ENCODE data around the gene WDR6. TPM values are rescaled to one million over a fixed set of nuclear protein-coding genes. Genes with fewer than 3 reads are reported as not detected.

The WDR6 gene
- polyA plus RNA-seq, 1 donor from 2014 or later, result 81.4 TPM

GRCh38 chr3:48983096-48983495 lies 24.1 kb upstream of the WDR6 start:
- H3K9me3 Mint-ChIP-seq, result no peaks in the 10 kb centered on the region
- H3K27me3 Mint-ChIP-seq, result no peaks in the 10 kb centered on the region
- peaks cover 3 to 5% (median 4%) of the 10 kb centered on the region in 3 donors for H3K4me1 Mint-ChIP-seq
- H3K4me3 Mint-ChIP-seq, result no peak overlapping the region
- H3K36me3 Mint-ChIP-seq, result peaks cover 1% of the 10 kb centered on the region
- peak overlapping the region in 2 of 3 donors; percentile 15 to 46 for H3K27ac Mint-ChIP-seq

GRCh38 chr3:48984663-48985062 lies 22.5 kb upstream of the WDR6 start:
- Mint-ChIP-seq H3K27ac (no peak overlapping the region), H3K36me3 (peaks cover 1% of the 10 kb centered on the region), H3K9me3 (no peaks in the 10 kb centered on the region), H3K27me3 (no peaks in the 10 kb centered on the region), H3K4me1 (peaks cover 10 to 14% (median 12%) of the 10 kb centered on the region in 3 donors), H3K4me3 (no peak overlapping the region)

GRCh38 chr3:48985831-48986376 lies 21.3 kb upstream of the WDR6 start:
- Mint-ChIP-seq H3K27me3 (no peaks in the 10 kb centered on the region), H3K36me3 (peaks cover 1% of the 10 kb centered on the region), H3K4me1 (peaks cover 11 to 19% (median 13%) of the 10 kb centered on the region in 3 donors), H3K9me3 (no peaks in the 10 kb centered on the region), H3K4me3 (peak overlapping the region in 1 of 4 donors; percentile 6), H3K27ac (no peak overlapping the region)

GRCh38 chr3:48989126-48989795 lies 17.9 kb upstream of the WDR6 start:
- peak overlapping the region; percentile 67 to 89 (median 75) for H3K27ac Mint-ChIP-seq
- peaks cover 21 to 30% (median 30%) of the 10 kb centered on the region in 3 donors for H3K4me1 Mint-ChIP-seq
- no peaks in the 10 kb centered on the region for H3K9me3 Mint-ChIP-seq
- H3K36me3 Mint-ChIP-seq, result peaks cover 3% of the 10 kb centered on the region
- no peaks in the 10 kb centered on the region for H3K27me3 Mint-ChIP-seq
- peak overlapping the region; percentile 89 to 99 (median 96) for H3K4me3 Mint-ChIP-seq

- Mint-ChIP-seq H3K4me1 (peaks cover 21 to 30% (median 30%) of the 10 kb centered on the region in 3 donors), H3K27me3 (no peaks in the 10 kb centered on the region)
Measured at GRCh38 chr3:48989796-48990635, 17.2 kb upstream of the WDR6 start, which contains the start of gene P4HTM. TSS of gene P4HTM (plus strand) at chr3:48990241. CDS start at chr3:48990257, 16 bp downstream.

GRCh38 chr3:48990636-48991469 lies 16.3 kb upstream of the WDR6 start:
- Mint-ChIP-seq H3K27ac (peak overlapping the region; percentile 67 to 92 (median 91)), H3K4me1 (peaks cover 21 to 30% (median 30%) of the 10 kb centered on the region in 3 donors), H3K4me3 (peak overlapping the region; percentile 90 to 99 (median 96)), H3K36me3 (peaks cover 3% of the 10 kb centered on the region), H3K9me3 (no peaks in the 10 kb centered on the region), H3K27me3 (no peaks in the 10 kb centered on the region)

More at GRCh38 chr3:48989796-48990635, 17.2 kb upstream of the WDR6 start, which contains the start of gene P4HTM:
- peak within 1 kb of the TSS; percentile 67 to 92 (median 91) for H3K27ac Mint-ChIP-seq
- no peaks in the 10 kb centered on the region for H3K9me3 Mint-ChIP-seq
- peak within 1 kb of the TSS; percentile 90 to 99 (median 96) for H3K4me3 Mint-ChIP-seq
- H3K36me3 Mint-ChIP-seq, result peaks cover 3% of the 10 kb centered on the region

- H3K27ac Mint-ChIP-seq, result peak overlapping the region; percentile 50 to 91 (median 81)
- no peaks in the 10 kb centered on the region for H3K27me3 Mint-ChIP-seq
- no peaks in the 10 kb centered on the region for H3K9me3 Mint-ChIP-seq
- H3K4me1 Mint-ChIP-seq, result peaks cover 21 to 30% (median 30%) of the 10 kb centered on the region in 3 donors
- H3K36me3 Mint-ChIP-seq, result peaks cover 3% of the 10 kb centered on the region
- H3K4me3 Mint-ChIP-seq, result peak overlapping the region; percentile 31 to 99 (median 64)
Measured at GRCh38 chr3:48991851-48992545, 15.2 kb upstream of the WDR6 start.

- Mint-ChIP-seq H3K4me1 (peaks cover 18 to 26% (median 24%) of the 10 kb centered on the region in 3 donors), H3K27me3 (no peaks in the 10 kb centered on the region), H3K27ac (peak overlapping the region in 2 of 3 donors; percentile 52 to 71), H3K9me3 (no peaks in the 10 kb centered on the region), H3K4me3 (peak overlapping the region in 1 of 4 donors; percentile 16), H3K36me3 (peaks cover 2% of the 10 kb centered on the region)
Measured at GRCh38 chr3:48993834-48994233, 13.4 kb upstream of the WDR6 start.

- H3K27ac Mint-ChIP-seq, result no peak overlapping the region
- no peak overlapping the region for H3K4me3 Mint-ChIP-seq
- H3K27me3 Mint-ChIP-seq, result no peaks in the 10 kb centered on the region
- H3K9me3 Mint-ChIP-seq, result no peaks in the 10 kb centered on the region
- H3K36me3 Mint-ChIP-seq, result peaks cover 2% of the 10 kb centered on the region
- peaks cover 5 to 11% (median 6%) of the 10 kb centered on the region in 3 donors for H3K4me1 Mint-ChIP-seq
Measured at GRCh38 chr3:48996640-48997039, 10.6 kb upstream of the WDR6 start.

GRCh38 chr3:48997102-48997635 lies 10.0 kb upstream of the WDR6 start:
- no peaks in the 10 kb centered on the region for H3K9me3 Mint-ChIP-seq
- H3K27ac Mint-ChIP-seq, result no peak overlapping the region
- no peaks in the 10 kb centered on the region for H3K36me3 Mint-ChIP-seq
- no peaks in the 10 kb centered on the region for H3K27me3 Mint-ChIP-seq
- no peak overlapping the region for H3K4me3 Mint-ChIP-seq
- H3K4me1 Mint-ChIP-seq, result peaks cover 0 to 6% (median 2%) of the 10 kb centered on the region in 3 donors

GRCh38 chr3:48997714-48998637 lies 9.2 kb upstream of the WDR6 start:
- no peaks in the 10 kb centered on the region for H3K9me3 Mint-ChIP-seq

GRCh38 chr3:48999085-48999858 lies 7.9 kb upstream of the WDR6 start:
- Mint-ChIP-seq H3K9me3 (no peaks in the 10 kb centered on the region), H3K27ac (peak overlapping the region in 2 of 3 donors; percentile 21 to 56), H3K27me3 (no peaks in the 10 kb centered on the region)

More at GRCh38 chr3:48997714-48998637, 9.2 kb upstream of the WDR6 start:
- Mint-ChIP-seq H3K36me3 (no peaks in the 10 kb centered on the region), H3K4me1 (peaks cover 0 to 6% (median 2%) of the 10 kb centered on the region in 3 donors), H3K27me3 (no peaks in the 10 kb centered on the region), H3K4me3 (no peak overlapping the region), H3K27ac (no peak overlapping the region)

More at GRCh38 chr3:48999085-48999858, 7.9 kb upstream of the WDR6 start:
- Mint-ChIP-seq H3K36me3 (no peaks in the 10 kb centered on the region), H3K4me3 (peak overlapping the region in 1 of 4 donors; percentile 9), H3K4me1 (no peaks in the 10 kb centered on the region)

All from IgD-negative memory B cell (primary cell).